Effector CD4-positive, alpha-beta T cell (primary cell): Measurements from ENCODE around the gene PRDM8.
A peak's percentile ranks its signal among the peaks of the same experiment; 100 is the strongest.

Experiments used
- DNase-seq: peaks from one replicate; pipeline ENCODE4 v3.0.0-alpha.2; 2020

PRDM8 gene

GRCh38 chr4:80202190-80202711 is 4.9 kb downstream of the PRDM8 start:
- DNase-seq, result peak; percentile 76

- DNase-seq, result peak; percentile 44
Measured at GRCh38 chr4:80202741-80203553, 5.6 kb downstream of the PRDM8 start.

- DNase-seq, result no peak
Measured at GRCh38 chr4:80204433-80205011, 7.2 kb downstream of the PRDM8 start.

GRCh38 chr4:80206111-80206510 is 8.8 kb downstream of the PRDM8 start:
- no peak for DNase-seq

DNA sequence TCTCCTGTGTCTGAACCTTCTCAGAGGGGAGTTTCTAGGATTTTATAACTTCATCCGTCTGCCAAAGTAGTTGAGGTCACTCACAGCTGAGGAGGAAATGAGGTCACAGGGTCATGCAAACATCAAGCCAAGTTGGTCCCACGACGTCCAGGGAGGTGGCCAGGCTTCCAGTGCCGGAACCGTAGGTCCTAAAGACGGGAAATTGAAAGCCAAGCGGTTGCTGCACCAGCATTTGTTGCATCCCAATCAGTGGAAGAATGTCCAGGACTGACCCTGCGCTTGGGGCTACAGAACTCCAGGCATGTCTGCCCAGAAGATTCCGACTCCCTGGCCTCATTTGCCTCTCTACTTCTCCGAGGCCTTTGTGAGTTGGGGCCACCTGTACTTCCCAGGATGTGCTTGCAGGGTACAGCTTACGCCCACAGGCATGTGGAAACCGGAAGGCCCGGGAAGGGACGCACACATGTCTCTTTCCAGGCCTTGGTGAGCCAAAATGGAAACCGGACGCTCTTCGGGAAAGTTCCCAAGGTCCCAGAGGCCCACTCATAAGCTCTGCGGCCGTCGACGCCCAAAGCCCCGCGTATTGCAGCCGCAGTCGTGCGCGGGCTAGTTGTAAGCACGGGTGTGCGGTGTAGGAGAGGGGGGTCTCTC is 9.3 kb downstream of the PRDM8 start:
- no peak for DNase-seq

GRCh38 chr4:80207172-80207583 is 9.9 kb downstream of the PRDM8 start:
- DNase-seq, result no peak

- DNase-seq, result no peak
Measured at GRCh38 chr4:80207664-80208063, 10.4 kb downstream of the PRDM8 start.

DNA sequence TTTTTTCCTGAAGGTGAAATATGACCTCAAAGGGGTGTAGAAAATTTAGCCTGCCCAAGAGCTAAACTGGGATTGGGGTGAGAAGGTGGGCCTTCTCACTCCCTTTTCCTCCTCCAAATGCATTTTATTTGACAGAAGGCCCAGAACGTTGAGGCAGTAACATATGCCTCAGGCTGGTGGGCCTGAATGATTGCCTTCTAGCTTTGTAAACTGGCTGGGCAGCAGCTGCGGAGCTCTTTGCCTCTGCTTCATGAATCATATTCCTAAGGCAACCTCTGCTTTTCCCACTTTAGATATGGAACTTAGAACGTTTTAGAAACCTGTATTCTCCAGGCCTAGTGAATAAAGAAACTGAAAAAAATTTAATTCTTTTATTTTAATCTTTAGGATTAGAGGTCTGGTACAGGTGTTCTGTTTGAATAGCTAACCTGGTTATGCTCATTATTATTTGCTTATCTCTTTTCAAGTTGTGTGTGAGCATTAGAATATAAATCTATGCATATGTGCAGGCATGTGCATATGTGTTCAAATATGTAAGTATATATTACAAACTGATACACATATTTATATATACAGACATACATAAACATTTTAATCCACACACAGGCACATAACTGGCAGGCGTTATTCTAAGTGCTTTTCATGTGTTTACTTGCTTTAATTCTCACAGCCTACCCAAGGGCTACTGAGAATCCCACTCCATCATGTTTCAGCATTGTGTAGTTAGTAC is 11.5 kb downstream of the PRDM8 start:
- DNase-seq, result no peak

DNA sequence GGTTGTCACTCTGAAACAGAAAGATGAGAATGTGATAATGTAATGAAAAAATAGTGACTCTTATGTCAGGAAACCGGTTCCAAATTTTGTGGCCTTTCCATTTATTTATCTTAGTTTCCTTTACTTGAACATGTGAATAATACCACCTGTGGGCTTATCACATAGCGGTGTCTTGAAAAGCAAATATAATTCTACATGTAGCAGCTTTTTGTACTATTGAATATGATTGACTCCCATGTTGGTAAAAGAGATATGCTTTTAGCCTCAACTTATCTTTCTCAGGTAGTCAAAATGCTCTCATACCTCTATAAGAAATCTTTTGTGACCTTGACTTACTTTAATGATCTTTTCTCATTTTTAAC is 12.0 kb downstream of the PRDM8 start:
- DNase-seq, result no peak

DNA sequence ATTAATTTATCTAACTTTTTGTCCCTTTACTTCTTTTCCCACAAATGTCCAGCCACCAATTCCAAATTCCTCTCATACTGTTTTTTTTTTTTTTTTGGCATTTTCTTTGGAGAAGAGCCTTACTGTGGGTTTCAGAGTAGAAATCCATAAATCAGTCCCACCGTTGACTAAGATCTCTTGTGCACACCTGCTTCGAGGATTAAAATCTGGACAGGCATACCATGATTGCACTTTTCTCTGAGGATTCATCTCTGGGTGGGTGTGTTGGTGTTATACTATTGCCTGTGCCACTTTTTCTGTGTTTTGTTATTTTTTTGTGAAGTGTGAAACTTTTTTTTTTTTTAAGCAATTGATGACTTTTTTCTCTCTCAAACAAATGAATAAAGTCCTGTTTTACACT is 13.2 kb downstream of the PRDM8 start:
- no peak for DNase-seq

- no peak for DNase-seq
Measured at GRCh38 chr4:80213117-80213815, 16.0 kb downstream of the PRDM8 start.

GRCh38 chr4:80215449-80216052 is 18.2 kb downstream of the PRDM8 start:
- DNase-seq, result no peak

- no peak for DNase-seq
Measured at GRCh38 chr4:80216100-80216761, 18.9 kb downstream of the PRDM8 start.

DNA sequence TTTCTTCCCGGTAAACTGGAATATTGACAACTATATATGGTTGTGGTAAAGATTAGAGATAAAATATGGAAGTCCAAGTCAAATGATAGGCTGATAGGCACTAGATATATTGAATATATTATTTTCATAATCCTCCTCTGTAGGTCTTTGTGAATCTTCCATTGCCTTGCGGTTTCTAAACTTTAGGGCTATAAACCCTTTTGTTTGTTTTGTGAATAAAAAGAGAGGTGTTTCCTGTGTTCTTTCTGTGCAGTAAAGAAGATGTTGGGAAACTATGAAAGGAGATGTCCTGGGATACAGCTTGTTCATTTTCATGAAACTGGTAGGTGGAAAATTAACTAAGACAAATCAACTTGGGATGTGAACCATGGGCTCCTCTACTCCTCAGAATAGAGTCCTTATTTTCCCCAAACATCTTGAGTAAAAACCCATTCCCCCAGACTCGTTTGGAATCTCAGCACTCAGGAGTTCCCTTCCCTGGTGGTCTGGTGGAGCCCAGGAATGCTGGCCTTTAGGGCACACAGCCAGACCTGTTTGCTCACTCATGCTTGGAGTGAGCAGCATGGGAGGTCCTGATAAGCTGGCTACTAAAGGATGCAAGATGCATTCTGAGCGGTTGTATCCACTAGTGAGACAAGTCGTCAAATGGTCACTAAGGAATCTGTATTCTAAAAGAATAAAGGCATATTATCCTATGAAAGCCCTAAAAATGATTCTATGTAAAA is 22.2 kb downstream of the PRDM8 start:
- DNase-seq, result no peak

GRCh38 chr4:80220711-80221110 is 23.4 kb downstream of the PRDM8 start:
- no peak for DNase-seq

DNA sequence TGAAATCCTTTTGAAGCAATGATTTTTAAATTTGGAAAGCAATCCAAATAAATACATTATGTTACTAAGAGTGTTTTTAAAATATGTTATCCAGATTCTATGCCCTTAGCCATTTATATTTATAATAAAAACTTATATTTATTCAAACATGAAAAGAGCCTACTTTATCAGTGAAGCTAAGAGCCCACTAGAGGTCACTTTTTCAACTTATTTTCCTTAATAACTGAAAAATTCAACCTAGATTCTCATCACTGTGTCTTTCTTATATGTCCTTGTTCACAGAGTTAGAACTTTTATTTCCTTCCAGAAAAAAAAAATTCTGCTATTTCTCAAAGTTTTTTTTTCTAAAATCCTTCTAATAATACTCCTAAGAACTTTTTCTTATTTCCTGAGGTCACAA is 23.9 kb downstream of the PRDM8 start:
- DNase-seq, result no peak

DNA sequence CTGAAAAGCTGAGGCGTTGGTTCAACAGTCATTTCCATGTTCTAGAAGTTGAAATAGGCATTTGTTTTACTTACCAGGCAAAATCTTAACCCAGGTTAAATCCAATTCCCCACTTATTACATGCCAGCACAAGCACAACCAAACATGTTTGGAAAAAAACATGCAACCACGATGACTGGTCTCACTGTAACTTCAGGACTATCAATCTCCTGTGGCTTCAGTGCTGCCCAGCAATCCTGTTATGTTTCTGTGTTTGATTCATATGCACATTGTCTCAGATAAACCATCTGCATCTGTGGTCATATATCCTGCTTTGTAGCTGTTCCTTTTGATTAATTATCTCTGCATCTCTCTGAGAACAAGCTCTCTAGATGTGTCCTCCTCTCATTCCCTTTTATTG is 28.3 kb downstream of the PRDM8 start:
- no peak for DNase-seq

DNA sequence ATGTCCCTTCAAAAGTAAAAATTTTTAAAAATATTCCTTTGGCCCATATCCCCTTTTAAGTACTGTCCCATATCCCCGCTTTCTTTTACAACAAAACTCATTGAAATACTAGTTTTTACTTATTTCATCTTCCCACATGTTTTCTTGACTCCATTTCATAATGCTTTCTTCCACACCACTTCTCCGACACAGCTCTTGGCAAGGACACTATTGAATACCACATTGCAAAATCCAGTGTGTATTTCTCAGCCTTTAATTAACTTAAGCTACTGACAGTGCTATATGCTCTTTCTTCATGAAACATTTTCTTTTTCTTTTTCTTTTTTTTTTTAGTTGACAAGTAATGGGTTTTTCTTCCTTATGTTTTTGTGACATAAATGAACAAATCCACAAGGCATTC is 28.8 kb downstream of the PRDM8 start:
- DNase-seq, result no peak

GRCh38 chr4:80228460-80228859 is 31.2 kb downstream of the PRDM8 start:
- DNase-seq, result no peak

GRCh38 chr4:80229128-80229527 is 31.8 kb downstream of the PRDM8 start:
- no peak for DNase-seq

DNA sequence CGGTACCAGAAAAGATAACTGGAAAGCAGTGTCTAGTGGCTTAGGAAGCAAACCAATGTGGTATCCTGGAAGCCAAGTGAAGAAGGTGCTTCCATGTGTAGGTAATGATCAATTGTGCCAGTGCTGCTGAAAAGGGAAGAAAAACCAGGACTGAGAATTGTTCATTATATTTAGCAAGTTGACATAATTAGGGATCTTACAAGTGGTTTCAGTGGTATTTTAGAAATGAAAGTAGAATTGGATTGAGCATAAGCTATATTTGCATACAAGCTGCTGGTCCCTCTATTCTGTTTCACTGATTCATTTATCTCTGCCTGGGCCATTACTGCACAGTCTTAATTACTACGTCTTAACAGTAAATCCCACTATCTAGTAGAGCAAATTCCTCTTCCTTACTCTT is 32.3 kb downstream of the PRDM8 start:
- DNase-seq, result no peak
